GM19035 (cell line): ENCODE data around the gene NFKBIA.
"Not testable (repeated sequence)": the region's sequence is repeated elsewhere in the genome, so short reads cannot be mapped to it uniquely, and the experiment has no call there.

Experiments
- ATAC-seq: cut with Tn5 transposase; IDR thresholded peaks from one replicate; pipeline ENCODE4 v1.9.1; 2021; ENCODE audit not compliant: unreplicated experiment

Gene NFKBIA

GRCh38 chr14:35392103-35392502 lies 12.4 kb downstream of the NFKBIA start:
- no peak for ATAC-seq

DNA sequence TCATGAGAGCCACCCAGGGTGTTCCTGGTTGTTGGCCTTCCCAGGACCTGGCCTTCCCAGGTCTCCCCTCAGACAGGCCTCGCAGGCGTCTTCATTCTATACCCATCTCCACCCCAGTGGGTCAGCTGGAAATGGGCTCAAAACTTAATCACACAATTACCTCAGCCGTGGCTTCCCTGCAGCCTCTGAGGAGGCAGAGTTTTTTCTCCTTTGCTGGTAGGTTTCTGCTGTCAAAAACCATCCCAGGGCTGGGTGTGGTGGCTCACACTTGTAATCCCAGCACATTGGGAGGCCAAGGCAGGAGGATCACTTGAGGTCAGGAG lies 13.2 kb downstream of the NFKBIA start:
- ATAC-seq = no peak

DNA sequence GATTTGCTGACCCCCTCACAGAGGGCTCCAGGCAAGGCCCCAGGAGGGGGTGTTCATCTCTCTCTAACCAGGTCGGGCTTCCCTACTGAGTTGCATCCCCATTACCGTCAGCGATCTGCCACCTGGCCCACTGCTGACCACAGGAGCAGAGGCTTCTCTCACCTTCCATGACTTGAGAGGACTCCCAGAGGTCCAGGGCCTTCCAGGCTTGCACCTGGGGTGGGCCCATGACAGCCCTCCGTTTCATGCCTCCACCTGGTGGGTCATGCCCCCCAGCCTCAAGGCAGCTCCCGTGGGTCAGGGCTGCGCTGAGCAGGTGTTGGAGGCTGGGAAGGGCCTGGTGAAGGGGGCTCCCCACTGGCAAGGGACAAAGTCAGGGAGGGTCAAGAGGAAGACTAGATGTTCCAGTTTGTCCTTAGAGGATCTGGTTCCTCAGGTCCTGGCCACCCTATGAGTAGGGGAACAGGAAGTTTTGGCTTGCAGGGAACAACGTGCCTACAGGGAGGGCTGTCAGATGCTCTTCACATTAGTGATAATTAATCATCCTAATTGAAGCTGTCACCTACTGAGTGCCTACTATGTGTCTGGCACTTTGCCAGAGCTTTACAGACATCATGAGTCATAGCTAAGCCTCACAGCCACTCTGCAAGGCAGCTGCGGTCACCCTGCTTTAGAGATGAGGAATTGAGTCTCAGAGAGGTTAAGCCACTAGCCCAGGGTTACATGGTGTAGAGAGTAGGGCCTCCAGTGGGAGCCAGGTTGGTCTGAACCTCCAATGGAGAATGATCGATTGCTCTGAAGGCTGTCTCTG lies 13.8 kb downstream of the NFKBIA start:
- no peak for ATAC-seq

GRCh38 chr14:35389315-35389667 lies 15.3 kb downstream of the NFKBIA start:
- no peak for ATAC-seq

- ATAC-seq = no peak
These were observed 15.8 kb downstream of the NFKBIA start for GRCh38 chr14:35388656-35389314.

GRCh38 chr14:35387713-35388579 lies 16.6 kb downstream of the NFKBIA start:
- no peak for ATAC-seq

GRCh38 chr14:35387219-35387618 lies 17.3 kb downstream of the NFKBIA start:
- ATAC-seq = no peak

DNA sequence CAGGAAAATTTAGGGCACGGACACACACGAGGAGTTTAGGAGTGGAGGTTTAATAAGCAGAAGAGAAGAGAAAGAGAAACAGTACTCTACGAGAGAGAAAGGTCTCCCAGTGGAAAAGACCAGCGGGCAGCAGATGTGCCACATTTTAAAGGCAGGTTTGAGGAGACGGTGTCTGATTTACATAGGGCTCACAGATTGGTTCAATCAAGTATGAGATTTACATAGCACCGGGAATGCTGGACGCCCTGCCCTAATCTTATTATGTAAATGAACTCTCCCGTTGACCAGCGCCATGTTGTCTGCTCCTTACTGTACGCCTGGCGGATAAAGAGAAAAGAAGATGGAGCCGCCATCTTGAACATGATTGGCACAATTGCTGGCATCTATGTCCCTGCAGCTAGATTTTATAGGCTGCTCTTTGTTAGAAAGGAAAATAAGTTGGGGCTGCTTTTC lies 17.9 kb downstream of the NFKBIA start:
- ATAC-seq = no peak

DNA sequence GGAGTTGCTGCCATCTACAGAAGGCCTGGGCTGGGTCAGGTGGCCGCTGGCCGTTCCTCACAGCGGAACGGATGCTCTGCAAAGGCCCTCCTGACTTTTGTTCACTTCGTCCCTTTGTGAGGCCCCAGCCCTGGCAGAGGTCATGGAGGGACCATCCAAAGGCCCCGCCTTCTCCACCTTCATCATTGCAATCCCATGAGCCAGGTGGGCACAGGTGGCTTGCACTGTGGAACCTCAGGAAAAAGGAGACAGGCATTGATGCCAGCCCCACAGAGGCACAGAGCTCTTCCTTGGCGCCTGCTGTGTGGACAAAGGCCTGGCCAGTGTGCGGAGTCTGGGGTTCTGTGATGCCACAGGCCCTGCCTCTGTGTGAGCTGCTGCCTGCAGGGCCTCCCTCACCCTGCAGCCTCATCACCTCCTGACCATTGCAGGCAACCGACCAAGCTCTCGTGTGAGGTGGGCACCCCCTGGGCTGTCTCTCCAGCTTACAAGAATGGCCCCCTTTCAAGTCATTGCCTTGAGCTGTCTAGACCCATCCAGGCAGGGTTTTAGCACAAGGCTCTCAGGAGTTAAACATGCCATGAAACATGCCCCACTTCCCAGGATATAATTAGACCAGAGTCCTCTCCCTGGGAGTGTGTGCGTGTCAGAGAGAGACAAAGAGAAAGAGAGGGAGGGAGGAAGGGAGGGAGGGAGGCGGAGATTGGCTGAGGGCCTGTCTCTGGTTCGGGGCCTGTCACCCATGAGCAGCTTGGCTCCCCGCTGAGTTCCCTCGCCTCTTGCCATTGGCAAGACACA lies 19.3 kb downstream of the NFKBIA start:
- ATAC-seq = no peak

DNA sequence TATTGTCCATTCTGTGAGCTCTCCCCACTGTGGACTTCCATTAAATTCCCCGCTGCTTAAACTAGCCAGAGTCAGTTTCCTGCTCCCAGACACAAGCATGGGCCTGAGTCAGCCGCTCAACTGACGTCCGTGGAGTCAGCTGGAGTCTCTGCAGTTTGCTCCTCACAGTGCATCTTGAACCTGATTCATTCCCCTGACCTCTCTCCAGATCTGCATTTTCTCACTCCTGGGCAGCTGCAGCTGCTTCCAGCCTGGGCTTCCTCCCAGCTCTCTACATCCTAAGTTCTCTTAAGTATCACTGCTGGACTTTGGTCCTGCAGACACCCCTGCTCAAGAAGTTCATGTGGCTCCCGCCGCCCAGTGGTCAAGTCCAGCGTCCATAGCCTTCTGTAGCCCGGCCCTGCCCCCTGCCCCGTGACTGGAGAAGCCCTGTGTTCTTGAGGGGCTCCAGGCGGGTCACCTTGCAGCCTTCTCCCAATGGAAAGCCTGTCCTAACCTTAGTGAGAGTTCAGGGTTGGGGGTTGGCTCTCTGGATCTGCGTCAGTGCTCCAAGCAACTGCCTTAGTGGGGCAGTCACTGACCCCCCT lies 20.0 kb downstream of the NFKBIA start:
- no peak for ATAC-seq

DNA sequence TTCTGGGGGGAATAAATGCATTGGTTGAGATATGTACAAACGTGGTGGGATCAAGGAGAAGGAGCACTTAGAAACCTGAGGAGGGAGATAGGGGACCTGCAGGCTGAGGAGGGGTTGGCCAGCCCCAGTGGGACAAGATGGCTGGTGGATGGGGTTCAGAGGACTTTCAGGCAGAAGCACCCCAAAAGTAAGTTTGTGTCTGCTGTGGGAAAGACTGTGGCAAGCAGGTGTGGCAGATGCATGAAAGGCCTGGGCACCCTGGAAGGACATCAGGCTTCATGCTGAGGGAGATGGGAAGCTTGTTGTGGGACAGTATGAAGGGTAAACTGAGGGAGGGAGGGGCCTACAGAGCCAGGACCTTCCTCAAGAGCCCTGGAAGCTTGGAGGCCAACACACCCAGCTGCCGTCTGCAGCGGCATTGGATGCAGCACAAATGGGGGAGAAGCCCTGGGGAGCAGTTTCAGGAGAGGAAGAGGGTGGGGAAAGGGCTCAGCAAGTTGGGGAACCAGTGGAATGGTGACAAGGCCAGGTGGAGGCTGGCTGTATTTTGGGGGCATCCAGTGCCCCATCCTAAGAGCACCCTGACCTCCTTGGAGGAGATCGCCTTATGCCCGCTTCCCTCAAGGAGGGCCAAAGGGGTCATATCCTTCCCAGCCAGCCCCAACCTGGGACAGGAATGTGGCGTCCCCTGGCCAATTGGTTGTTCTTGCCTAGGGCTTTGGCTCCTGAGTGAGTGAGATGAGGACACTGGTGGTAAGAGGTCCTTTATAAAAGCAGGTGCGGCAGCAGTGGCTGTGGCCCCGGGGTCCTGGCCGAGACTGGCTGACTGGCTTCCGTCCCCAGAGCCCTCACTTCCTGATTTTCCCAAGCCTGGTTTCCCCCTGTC lies 20.7 kb downstream of the NFKBIA start:
- ATAC-seq = no peak

- no peak for ATAC-seq
These were observed 23.8 kb downstream of the NFKBIA start for GRCh38 chr14:35380794-35381193.

DNA sequence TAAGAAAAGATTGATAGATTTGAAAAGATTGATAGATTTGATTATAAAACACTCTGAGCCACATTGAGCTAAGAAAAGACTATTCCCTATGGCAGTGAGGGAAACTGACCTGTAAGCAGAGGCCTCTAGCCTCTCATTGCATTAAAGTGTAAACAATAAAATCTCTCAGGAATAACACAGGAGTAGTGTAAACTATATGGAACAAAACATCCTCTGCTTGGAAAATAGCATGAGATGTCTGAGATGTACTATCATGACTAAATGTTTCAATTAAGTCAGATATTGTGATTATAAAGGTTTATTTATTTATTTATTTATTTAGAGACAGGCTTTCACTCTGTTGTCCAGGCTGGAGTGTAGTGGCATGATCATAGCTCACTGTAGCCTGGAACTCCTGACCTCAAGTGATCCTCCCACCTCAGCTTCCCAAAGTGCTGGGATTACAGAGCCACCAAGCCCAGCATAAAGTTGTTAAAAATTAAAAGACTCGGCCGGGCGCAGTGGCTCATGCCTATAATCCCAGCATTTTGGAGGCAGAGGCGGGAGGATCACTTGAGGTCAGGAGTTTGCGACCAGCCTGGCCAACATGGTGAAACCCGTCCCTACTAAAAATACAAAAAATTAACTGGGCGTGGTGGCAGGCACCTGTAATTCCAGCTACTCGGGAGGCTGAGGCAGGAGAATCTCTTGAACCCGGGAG lies 25.2 kb downstream of the NFKBIA start:
- ATAC-seq = not testable (repeated sequence)

GRCh38 chr14:35378425-35379233 lies 25.9 kb downstream of the NFKBIA start:
- no peak for ATAC-seq

- no peak for ATAC-seq
These were observed 29.0 kb downstream of the NFKBIA start for GRCh38 chr14:35375558-35376025.

DNA sequence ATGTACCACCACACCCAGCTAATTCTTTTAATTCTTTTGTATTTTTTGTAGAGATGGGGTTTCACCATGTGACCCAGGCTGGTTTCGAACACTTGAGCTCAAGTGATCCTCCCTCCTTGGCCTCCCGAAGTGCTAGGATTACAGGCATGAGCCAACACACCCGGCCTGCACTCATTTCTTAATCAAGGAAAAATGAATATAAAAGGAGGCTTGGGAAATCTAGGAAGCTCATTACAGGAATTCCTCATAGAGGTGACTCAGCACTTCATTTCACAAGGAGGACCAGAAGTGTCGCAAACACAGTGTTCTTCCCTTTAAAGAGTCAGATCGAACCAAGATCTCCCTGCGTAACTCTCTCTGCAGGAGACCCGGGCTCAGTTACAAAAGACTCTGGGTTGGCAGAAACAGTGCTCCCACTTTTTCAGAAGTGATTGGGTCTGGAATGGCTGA lies 30.3 kb downstream of the NFKBIA start:
- ATAC-seq = no peak

DNA sequence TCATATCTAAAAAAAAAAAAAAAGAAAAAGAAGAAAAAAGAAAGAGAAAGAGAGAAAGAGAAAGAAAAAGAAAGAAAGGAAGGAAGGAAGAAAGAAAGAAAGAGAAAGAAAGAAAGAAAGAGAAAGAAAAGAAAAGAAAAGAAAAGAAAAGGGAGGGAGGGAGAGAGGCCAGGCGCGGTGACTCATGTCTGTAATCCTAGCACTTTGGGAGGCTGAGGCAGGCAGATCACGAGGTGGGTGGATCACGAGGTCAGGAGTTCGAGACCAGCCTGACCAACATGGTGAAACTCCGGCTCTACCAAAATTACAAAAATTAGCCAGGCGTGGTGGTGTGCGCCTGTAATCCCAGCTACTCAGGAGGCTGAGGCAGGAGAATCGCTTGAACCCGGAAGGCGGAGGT lies 31.3 kb downstream of the NFKBIA start:
- not testable (repeated sequence) for ATAC-seq

- no peak for ATAC-seq
These were observed 33.6 kb downstream of the NFKBIA start for GRCh38 chr14:35370969-35371368.
